ENCODE results near the gene CFLAR.

The CFLAR gene

GRCh38 chr2:201219328-201220096, 103.5 kb downstream of the CFLAR start:
- DNase-seq: no peak

GRCh38 chr2:201220102-201220570, 104.2 kb downstream of the CFLAR start:
- DNase-seq: peak in 1 of 2 donors; percentile 37

- DNase-seq: no peak
These were observed 107.4 kb downstream of the CFLAR start for GRCh38 chr2:201223089-201224073.
